HCT116 (cell line): ENCODE measurements around the gene EXOC4. TPM values are rescaled to one million over a fixed set of nuclear protein-coding genes. Genes with fewer than 3 reads are reported as not detected.

ENCODE experiments used
- ATAC-seq: fragments of 200-7000 bp; cut with Tn5 transposase; 2 replicates; pipeline ENCODE4 v1.9.1; 2020; ENCODE audit warnings: mild to moderate bottlenecking, moderate library complexity
- BruUV-seq: library from RNA; stranded (reverse); fragments of 400-500 nt; replicated peaks from 2 replicates; lab custom pipeline; 2021; lab: Mats Ljungman, UMichigan
- CTCF ChIA-PET: fragments of 300-600 bp; sonication (Branson Sonifier 250); formaldehyde crosslinking; loops from one replicate; lab custom pipeline; 2021; ENCODE audit warnings: antibody characterized with exemption; lab: Charles Lee
- POLR2A ChIA-PET: fragments of 300-600, 350-600 bp; sonication (Branson Sonifier 250); formaldehyde crosslinking; loops from one replicate; lab custom pipeline; 2021; ENCODE audit warnings: antibody characterized with exemption; lab: Charles Lee
- RAD21 ChIA-PET, 2 experiments: fragments of 300-600 bp; sonication (Branson Sonifier 250); formaldehyde crosslinking; loops; one replicate each; lab custom pipeline; 2023; ENCODE audit warnings: low total read pairs in 2 of 2; ENCODE audit not compliant: uncharacterized antibody in 2 of 2, unreplicated experiment in 2 of 2, low non-redundant PET in 1 of 2; lab: Charles Lee
- DNase-seq: peaks from one replicate; pipeline ENCODE4 v3.0.0-alpha.2; 2010; ENCODE audit warnings: low read depth, low spot score
- H2AFZ ChIP-seq: fragments of 200-600 bp; shearing (Covaris generic), sonication (generic); 2 replicates; pipeline ENCODE4 v1.6.1; 2017; ENCODE audit warnings: low read depth, mixed run types, mixed read lengths, antibody characterized with exemption, low read length; ENCODE audit not compliant: poor library complexity, severe bottlenecking
- H3K27ac ChIP-seq: 2 replicates; pipeline ENCODE4 v1.5.1; 2012; ENCODE audit warnings: low read depth, low read length
- H3K27me3 ChIP-seq: fragments of 200-600 bp; sonication (generic); 2 replicates; pipeline ENCODE4 v1.6.1; 2016; ENCODE audit warnings: mixed run types, low read length, mixed read lengths; ENCODE audit not compliant: insufficient read depth
- H3K36me3 ChIP-seq, 2 experiments: fragments of 200-500 bp in 1 of 2; fragments of 200-600 bp in 1 of 2; sonication (Bioruptor generic) in 1 of 2; sonication (generic) in 1 of 2; 2 replicates each; pipeline versions ENCODE4 v1.5.1 to v1.6.1; 2014 to 2016; ENCODE audit warnings: low read length in 2 of 2, inconsistent platforms in 1 of 2, mixed read lengths in 1 of 2, mixed run types in 1 of 2; ENCODE audit not compliant: insufficient read depth in 2 of 2, control insufficient read depth in 1 of 2
- H3K4me1 ChIP-seq, 2 experiments: fragments of 200-600 bp in 1 of 2; sonication (generic) in 1 of 2; 2 replicates each; pipeline versions ENCODE4 v1.5.1 to v1.6.1; 2012 to 2017; ENCODE audit warnings: low read length in 2 of 2, inconsistent platforms in 1 of 2, mild to moderate bottlenecking in 1 of 2, mixed read lengths in 1 of 2, mixed run types in 1 of 2, moderate library complexity in 1 of 2; ENCODE audit not compliant: insufficient read depth in 2 of 2, control insufficient read depth in 1 of 2
- H3K4me2 ChIP-seq: fragments of 200-600 bp; sonication (generic); 2 replicates; pipeline ENCODE4 v1.6.1; 2017; ENCODE audit warnings: mixed run types, low read length, mixed read lengths
- H3K4me3 ChIP-seq, 2 experiments: fragments of 200-600 bp in 1 of 2; sonication (generic) in 1 of 2; replicated peaks in 1 of 2; 2 replicates each; pipeline ENCODE4 v1.5.1; 2011 to 2016; ENCODE audit warnings: low read length in 2 of 2, control low read depth in 1 of 2, low read depth in 1 of 2, mild to moderate bottlenecking in 1 of 2, mixed read lengths in 1 of 2, mixed run types in 1 of 2
- H3K79me2 ChIP-seq: fragments of 200-600 bp; sonication (generic); 2 replicates; pipeline ENCODE4 v1.6.1; 2017; ENCODE audit warnings: mild to moderate bottlenecking, mixed run types, low read length, moderate library complexity, mixed read lengths; ENCODE audit not compliant: insufficient read depth
- H3K9ac ChIP-seq: fragments of 200-600 bp; sonication (generic); 2 replicates; pipeline ENCODE4 v1.6.1; 2016; ENCODE audit warnings: low read length, mixed read lengths
- H3K9me2 ChIP-seq: fragments of 200-600 bp; sonication (generic), shearing (Covaris generic); 2 replicates; pipeline ENCODE4 v1.6.1; 2017; ENCODE audit warnings: mixed run types, mild to moderate bottlenecking, moderate library complexity; ENCODE audit not compliant: insufficient read depth
- H3K9me3 ChIP-seq, 2 experiments: fragments of 200-500 bp in 1 of 2; fragments of 200-600 bp in 1 of 2; sonication (Bioruptor generic) in 1 of 2; sonication (generic) in 1 of 2; 2 replicates each; pipeline ENCODE4 v1.6.1; 2014 to 2017; ENCODE audit warnings: low read length in 2 of 2, mixed read lengths in 2 of 2, inconsistent platforms in 1 of 2, low read depth in 1 of 2, mild to moderate bottlenecking in 1 of 2, mixed run types in 1 of 2, moderate library complexity in 1 of 2; ENCODE audit not compliant: control insufficient read depth in 1 of 2, insufficient read depth in 1 of 2
- H4K20me1 ChIP-seq: fragments of 200-600 bp; sonication (generic), shearing (Covaris generic); 2 replicates; pipeline ENCODE4 v1.6.1; 2017; ENCODE audit warnings: mixed run types, mild to moderate bottlenecking, moderate library complexity; ENCODE audit not compliant: insufficient read depth
- CBX3 ChIP-seq: IDR thresholded peaks from 2 replicates; pipeline ENCODE4 v1.6.1; 2012; ENCODE audit warnings: low read depth
- CEBPB ChIP-seq: IDR thresholded peaks from 2 replicates; pipeline ENCODE4 v1.6.1; 2012; ENCODE audit warnings: low read depth
- EGR1 ChIP-seq: IDR thresholded peaks from 2 replicates; pipeline ENCODE4 v1.6.1; 2012; ENCODE audit warnings: low read depth
- ELF1 ChIP-seq: IDR thresholded peaks from 2 replicates; pipeline ENCODE4 v1.6.1; 2012; ENCODE audit warnings: low read depth, borderline replicate concordance
- EZH2 ChIP-seq: fragments of 200-600 bp; sonication (generic); IDR thresholded peaks from 2 replicates; pipeline ENCODE4 v1.6.1; 2017; ENCODE audit warnings: antibody characterized with exemption, mixed run types
- EZH2phosphoT487 ChIP-seq: fragments of 200-600 bp; IDR thresholded peaks from 2 replicates; pipeline ENCODE4 v1.6.1; 2018; ENCODE audit warnings: antibody characterized with exemption, borderline replicate concordance
- FOSL1 ChIP-seq: IDR thresholded peaks from 2 replicates; pipeline ENCODE4 v1.6.1; 2012; ENCODE audit warnings: low read depth
- JUND ChIP-seq: IDR thresholded peaks from 2 replicates; pipeline ENCODE4 v1.6.1; 2012
- RAD21 ChIP-seq: IDR thresholded peaks from 2 replicates; pipeline ENCODE4 v1.6.1; 2012; ENCODE audit warnings: low read depth, mild to moderate bottlenecking
- SP1 ChIP-seq: IDR thresholded peaks from 2 replicates; pipeline ENCODE4 v1.6.1; 2012; ENCODE audit warnings: low read depth
- SRF ChIP-seq: IDR thresholded peaks from 2 replicates; pipeline ENCODE4 v1.6.1; 2012; ENCODE audit warnings: low read depth
- TCF7L2 ChIP-seq: IDR thresholded peaks from 2 replicates; pipeline ENCODE4 v1.7.0; 2011; ENCODE audit warnings: borderline replicate concordance, inconsistent platforms; ENCODE audit not compliant: insufficient read depth, insufficient read length; ENCODE audit errors: extremely low read depth
- YY1 ChIP-seq: IDR thresholded peaks from 2 replicates; pipeline ENCODE4 v1.6.1; 2011; ENCODE audit warnings: low read length, low read depth, moderate library complexity, mild to moderate bottlenecking; ENCODE audit not compliant: insufficient replicate concordance; ENCODE audit errors: extremely low read depth
- ZFX ChIP-seq: fragments of 450-650 bp; IDR thresholded peaks from 2 replicates; pipeline ENCODE4 v1.6.1; 2017
- ZNF274 ChIP-seq: fragments of 200-500 bp; sonication (Bioruptor generic); IDR thresholded peaks from 2 replicates; pipeline ENCODE4 v1.6.1; 2014; ENCODE audit warnings: mild to moderate bottlenecking, low read depth, low read length, inconsistent platforms
- intact Hi-C: fragments of 100-400 bp; cut with micrococcal nuclease; formaldehyde crosslinking; loops from 2 replicates; pipeline ENCODE4 v1.10.0; 2022
- total RNA-seq: library from RNA; stranded (reverse); gene quantifications from one replicate; pipeline ENCODE4 v1.2.1, GENCODE V29; 2021; ENCODE audit not compliant: unreplicated experiment
- TF ChIP-seq, protein P1 (sequence below): IDR thresholded peaks from 2 replicates; pipeline ENCODE4 v1.6.1; 2012; ENCODE audit warnings: low read depth
- TF ChIP-seq, protein P2 (sequence below): IDR thresholded peaks from 2 replicates; pipeline ENCODE4 v1.6.1; 2012
- TF ChIP-seq, protein P3 (sequence below): IDR thresholded peaks from 2 replicates; pipeline ENCODE4 v1.6.1; 2011; ENCODE audit warnings: mild to moderate bottlenecking, low read length, moderate library complexity; ENCODE audit not compliant: insufficient replicate concordance; ENCODE audit errors: extremely low read depth
- TF ChIP-seq, protein P4 (sequence below): IDR thresholded peaks from 2 replicates; pipeline ENCODE4 v1.6.1; 2012

EXOC4 gene
- total RNA-seq, 1 experiment from 2014 or later, result 40.3 TPM

DNA sequence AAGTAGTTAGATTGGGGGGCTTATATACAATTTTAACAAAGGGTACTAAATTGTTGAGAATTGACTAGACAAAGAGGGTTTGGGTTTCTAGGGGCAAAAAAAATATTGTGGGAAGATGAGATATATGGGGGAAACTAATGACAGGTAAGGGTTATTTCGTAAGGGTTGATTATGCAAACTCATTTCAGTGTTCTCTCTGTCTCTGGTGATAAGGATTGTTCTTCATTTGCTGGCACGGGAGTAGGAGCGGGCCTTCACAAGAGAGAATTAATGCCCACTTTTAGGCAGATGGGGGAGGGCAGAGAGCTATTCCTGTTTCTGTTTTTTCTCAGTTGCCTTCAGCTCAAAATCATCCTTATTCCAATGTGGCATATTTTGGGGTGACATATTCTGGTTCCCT lies 258.4 kb downstream of the EXOC4 start:
- DNase-seq (no peak), ATAC-seq (no peak)
- no peak for TF ChIP-seq EZH2phosphoT487
- TF ChIP-seq CBX3, result no peak
- no peak for TF ChIP-seq FOSL1
- TF ChIP-seq TCF7L2, result no peak
- no peak for TF ChIP-seq ELF1
- TF ChIP-seq JUND, result no peak
- no peak for TF ChIP-seq ZNF274
- TF ChIP-seq EZH2, result no peak
- no peak for TF ChIP-seq SRF
- TF ChIP-seq RAD21, result no peak
- TF ChIP-seq EGR1, result no peak
- TF ChIP-seq, protein P1, sequence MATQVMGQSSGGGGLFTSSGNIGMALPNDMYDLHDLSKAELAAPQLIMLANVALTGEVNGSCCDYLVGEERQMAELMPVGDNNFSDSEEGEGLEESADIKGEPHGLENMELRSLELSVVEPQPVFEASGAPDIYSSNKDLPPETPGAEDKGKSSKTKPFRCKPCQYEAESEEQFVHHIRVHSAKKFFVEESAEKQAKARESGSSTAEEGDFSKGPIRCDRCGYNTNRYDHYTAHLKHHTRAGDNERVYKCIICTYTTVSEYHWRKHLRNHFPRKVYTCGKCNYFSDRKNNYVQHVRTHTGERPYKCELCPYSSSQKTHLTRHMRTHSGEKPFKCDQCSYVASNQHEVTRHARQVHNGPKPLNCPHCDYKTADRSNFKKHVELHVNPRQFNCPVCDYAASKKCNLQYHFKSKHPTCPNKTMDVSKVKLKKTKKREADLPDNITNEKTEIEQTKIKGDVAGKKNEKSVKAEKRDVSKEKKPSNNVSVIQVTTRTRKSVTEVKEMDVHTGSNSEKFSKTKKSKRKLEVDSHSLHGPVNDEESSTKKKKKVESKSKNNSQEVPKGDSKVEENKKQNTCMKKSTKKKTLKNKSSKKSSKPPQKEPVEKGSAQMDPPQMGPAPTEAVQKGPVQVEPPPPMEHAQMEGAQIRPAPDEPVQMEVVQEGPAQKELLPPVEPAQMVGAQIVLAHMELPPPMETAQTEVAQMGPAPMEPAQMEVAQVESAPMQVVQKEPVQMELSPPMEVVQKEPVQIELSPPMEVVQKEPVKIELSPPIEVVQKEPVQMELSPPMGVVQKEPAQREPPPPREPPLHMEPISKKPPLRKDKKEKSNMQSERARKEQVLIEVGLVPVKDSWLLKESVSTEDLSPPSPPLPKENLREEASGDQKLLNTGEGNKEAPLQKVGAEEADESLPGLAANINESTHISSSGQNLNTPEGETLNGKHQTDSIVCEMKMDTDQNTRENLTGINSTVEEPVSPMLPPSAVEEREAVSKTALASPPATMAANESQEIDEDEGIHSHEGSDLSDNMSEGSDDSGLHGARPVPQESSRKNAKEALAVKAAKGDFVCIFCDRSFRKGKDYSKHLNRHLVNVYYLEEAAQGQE, result no peak
- TF ChIP-seq, protein P2, sequence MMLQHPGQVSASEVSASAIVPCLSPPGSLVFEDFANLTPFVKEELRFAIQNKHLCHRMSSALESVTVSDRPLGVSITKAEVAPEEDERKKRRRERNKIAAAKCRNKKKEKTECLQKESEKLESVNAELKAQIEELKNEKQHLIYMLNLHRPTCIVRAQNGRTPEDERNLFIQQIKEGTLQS, result no peak
- TF ChIP-seq, protein P3, sequence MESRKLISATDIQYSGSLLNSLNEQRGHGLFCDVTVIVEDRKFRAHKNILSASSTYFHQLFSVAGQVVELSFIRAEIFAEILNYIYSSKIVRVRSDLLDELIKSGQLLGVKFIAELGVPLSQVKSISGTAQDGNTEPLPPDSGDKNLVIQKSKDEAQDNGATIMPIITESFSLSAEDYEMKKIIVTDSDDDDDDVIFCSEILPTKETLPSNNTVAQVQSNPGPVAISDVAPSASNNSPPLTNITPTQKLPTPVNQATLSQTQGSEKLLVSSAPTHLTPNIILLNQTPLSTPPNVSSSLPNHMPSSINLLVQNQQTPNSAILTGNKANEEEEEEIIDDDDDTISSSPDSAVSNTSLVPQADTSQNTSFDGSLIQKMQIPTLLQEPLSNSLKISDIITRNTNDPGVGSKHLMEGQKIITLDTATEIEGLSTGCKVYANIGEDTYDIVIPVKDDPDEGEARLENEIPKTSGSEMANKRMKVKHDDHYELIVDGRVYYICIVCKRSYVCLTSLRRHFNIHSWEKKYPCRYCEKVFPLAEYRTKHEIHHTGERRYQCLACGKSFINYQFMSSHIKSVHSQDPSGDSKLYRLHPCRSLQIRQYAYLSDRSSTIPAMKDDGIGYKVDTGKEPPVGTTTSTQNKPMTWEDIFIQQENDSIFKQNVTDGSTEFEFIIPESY, result no peak
- TF ChIP-seq SP1, result no peak
- TF ChIP-seq CEBPB, result no peak
- TF ChIP-seq YY1, result no peak
- TF ChIP-seq, protein P4, sequence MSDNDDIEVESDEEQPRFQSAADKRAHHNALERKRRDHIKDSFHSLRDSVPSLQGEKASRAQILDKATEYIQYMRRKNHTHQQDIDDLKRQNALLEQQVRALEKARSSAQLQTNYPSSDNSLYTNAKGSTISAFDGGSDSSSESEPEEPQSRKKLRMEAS, result no peak
- no peak for TF ChIP-seq ZFX
- ChIA-PET RAD21 (no interaction called here), CTCF (no interaction called here), POLR2A (no interaction called here)
- Histone ChIP-seq H3K36me3 (no peaks in the 10 kb centered on the region), H3K4me3 (no peak overlapping the region), H3K79me2 (no peaks in the 10 kb centered on the region), H4K20me1 (no peaks in the 10 kb centered on the region; the same call in 1 of the 2 replicates), H3K4me2 (no peak overlapping the region), H3K4me1 (no peaks in the 10 kb centered on the region), H2AFZ (no peak overlapping the region), H3K27me3 (no peaks in the 10 kb centered on the region), H3K9me2 (no peaks in the 10 kb centered on the region), H3K9ac (no peak overlapping the region), H3K27ac (no peak overlapping the region), H3K9me3 (no peaks in the 10 kb centered on the region)
- intact Hi-C loops, result no loop called here
- BruUV-seq, result no TSS peak
